HL-60 (cell line): Measurements from ENCODE around the gene CACNA1D.

Experiments
- DNase-seq, 2 experiments: peaks; one replicate each; pipeline ENCODE4 v3.0.0-alpha.2; 2010 to 2020; ENCODE audit warnings: low read depth in 1 of 2, low spot score in 1 of 2
- H3K27ac ChIP-seq: fragments of 250-450 bp; sonication (Bioruptor Pico); replicated peaks from 2 replicates; pipeline ENCODE4 v1.5.1; 2020; ENCODE audit warnings: mild to moderate bottlenecking, moderate library complexity
- H3K27me3 ChIP-seq: fragments of 250-450 bp; sonication (Bioruptor Pico); 2 replicates; pipeline ENCODE4 v1.5.1; 2021; ENCODE audit warnings: mild to moderate bottlenecking, moderate library complexity; ENCODE audit not compliant: insufficient read depth, poor library complexity, severe bottlenecking
- H3K4me3 ChIP-seq: replicated peaks from 2 replicates; pipeline ENCODE4 v1.5.1; 2011; ENCODE audit warnings: mild to moderate bottlenecking, control low read depth, low read length; ENCODE audit not compliant: insufficient read depth
- GABPA ChIP-seq: IDR thresholded peaks from 2 replicates; pipeline ENCODE4 v1.6.1; 2012; ENCODE audit warnings: low read depth
- POLR2AphosphoS5 ChIP-seq: IDR thresholded peaks from 2 replicates; pipeline ENCODE4 v1.6.1; 2012; ENCODE audit warnings: low read depth
- SPI1 ChIP-seq: IDR thresholded peaks from 2 replicates; pipeline ENCODE4 v1.6.1; 2012; ENCODE audit warnings: low read depth, mild to moderate bottlenecking, borderline replicate concordance
- TF ChIP-seq, protein P1 (sequence below): IDR thresholded peaks from 2 replicates; pipeline ENCODE4 v1.6.1; 2012; ENCODE audit warnings: low read depth; ENCODE audit not compliant: insufficient replicate concordance
- TF ChIP-seq, protein P2 (sequence below): IDR thresholded peaks from one replicate; pipeline ENCODE4 v1.5.1; 2011; ENCODE audit warnings: low read length, control low read depth, inconsistent platforms; ENCODE audit not compliant: insufficient read depth

The CACNA1D gene

DNA sequence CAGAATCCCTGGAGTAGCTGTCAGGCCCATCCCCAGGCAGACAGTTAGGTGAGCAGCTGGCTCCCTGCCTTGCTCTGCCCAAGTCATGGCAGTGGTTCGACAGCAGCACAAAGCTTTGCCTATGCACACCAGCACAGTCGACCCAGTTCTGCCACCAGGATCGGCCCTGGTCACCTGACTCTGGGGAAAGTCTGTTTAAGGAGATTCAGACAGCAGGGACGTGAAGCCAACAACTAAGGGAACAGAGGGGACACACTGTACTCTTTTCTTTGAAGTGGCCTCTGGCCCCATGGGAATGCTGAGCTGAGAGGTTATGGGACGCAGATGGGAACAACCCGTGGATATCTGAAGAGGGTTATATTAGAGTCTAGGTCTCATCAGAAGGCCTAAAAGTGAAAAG, 217.0 kb downstream of the CACNA1D start:
- Histone ChIP-seq H3K27ac (no peak overlapping the region), H3K4me3 (no peak overlapping the region), H3K27me3 (no peaks in the 10 kb centered on the region)
- TF ChIP-seq POLR2AphosphoS5 = no peak
- TF ChIP-seq GABPA = no peak
- TF ChIP-seq SPI1 = no peak
- TF ChIP-seq, protein P1, sequence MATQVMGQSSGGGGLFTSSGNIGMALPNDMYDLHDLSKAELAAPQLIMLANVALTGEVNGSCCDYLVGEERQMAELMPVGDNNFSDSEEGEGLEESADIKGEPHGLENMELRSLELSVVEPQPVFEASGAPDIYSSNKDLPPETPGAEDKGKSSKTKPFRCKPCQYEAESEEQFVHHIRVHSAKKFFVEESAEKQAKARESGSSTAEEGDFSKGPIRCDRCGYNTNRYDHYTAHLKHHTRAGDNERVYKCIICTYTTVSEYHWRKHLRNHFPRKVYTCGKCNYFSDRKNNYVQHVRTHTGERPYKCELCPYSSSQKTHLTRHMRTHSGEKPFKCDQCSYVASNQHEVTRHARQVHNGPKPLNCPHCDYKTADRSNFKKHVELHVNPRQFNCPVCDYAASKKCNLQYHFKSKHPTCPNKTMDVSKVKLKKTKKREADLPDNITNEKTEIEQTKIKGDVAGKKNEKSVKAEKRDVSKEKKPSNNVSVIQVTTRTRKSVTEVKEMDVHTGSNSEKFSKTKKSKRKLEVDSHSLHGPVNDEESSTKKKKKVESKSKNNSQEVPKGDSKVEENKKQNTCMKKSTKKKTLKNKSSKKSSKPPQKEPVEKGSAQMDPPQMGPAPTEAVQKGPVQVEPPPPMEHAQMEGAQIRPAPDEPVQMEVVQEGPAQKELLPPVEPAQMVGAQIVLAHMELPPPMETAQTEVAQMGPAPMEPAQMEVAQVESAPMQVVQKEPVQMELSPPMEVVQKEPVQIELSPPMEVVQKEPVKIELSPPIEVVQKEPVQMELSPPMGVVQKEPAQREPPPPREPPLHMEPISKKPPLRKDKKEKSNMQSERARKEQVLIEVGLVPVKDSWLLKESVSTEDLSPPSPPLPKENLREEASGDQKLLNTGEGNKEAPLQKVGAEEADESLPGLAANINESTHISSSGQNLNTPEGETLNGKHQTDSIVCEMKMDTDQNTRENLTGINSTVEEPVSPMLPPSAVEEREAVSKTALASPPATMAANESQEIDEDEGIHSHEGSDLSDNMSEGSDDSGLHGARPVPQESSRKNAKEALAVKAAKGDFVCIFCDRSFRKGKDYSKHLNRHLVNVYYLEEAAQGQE = no peak
- TF ChIP-seq, protein P2, sequence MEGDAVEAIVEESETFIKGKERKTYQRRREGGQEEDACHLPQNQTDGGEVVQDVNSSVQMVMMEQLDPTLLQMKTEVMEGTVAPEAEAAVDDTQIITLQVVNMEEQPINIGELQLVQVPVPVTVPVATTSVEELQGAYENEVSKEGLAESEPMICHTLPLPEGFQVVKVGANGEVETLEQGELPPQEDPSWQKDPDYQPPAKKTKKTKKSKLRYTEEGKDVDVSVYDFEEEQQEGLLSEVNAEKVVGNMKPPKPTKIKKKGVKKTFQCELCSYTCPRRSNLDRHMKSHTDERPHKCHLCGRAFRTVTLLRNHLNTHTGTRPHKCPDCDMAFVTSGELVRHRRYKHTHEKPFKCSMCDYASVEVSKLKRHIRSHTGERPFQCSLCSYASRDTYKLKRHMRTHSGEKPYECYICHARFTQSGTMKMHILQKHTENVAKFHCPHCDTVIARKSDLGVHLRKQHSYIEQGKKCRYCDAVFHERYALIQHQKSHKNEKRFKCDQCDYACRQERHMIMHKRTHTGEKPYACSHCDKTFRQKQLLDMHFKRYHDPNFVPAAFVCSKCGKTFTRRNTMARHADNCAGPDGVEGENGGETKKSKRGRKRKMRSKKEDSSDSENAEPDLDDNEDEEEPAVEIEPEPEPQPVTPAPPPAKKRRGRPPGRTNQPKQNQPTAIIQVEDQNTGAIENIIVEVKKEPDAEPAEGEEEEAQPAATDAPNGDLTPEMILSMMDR = no peak
- no peak for DNase-seq

DNA sequence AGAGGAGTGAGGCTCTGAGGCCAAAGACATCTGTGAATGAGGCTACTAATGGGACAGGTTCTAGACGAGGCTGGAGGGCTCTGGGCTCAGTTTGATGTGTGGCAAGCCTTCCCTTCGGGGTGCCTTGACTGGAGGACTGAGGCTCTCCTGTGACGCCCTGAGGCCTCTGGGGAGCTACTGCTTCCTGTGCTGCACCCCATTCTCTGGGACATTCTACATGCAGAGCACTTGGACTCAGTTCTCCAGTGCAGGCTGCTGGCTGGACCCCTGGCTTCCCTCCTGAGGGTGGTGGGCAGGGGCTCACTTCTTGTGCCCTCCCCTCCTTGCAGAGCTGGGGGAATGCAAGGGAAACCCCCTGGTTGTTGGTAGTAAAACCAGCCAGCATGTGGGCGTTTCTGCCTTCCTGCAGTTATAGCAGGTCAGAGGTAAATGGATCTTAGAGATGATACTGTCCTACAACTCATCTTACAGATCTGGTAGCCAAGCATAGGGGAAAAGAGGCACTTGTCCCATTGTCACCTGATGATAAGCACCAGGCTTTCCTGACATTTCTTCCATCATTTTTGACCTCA, 218.5 kb downstream of the CACNA1D start:
- Histone ChIP-seq H3K27ac (no peak overlapping the region), H3K27me3 (no peaks in the 10 kb centered on the region), H3K4me3 (no peak overlapping the region)
- TF ChIP-seq POLR2AphosphoS5 (no peak), SPI1 (no peak), GABPA (no peak)
- TF ChIP-seq, protein P1 = no peak
- TF ChIP-seq, protein P2 = no peak
- DNase-seq = no peak

DNA sequence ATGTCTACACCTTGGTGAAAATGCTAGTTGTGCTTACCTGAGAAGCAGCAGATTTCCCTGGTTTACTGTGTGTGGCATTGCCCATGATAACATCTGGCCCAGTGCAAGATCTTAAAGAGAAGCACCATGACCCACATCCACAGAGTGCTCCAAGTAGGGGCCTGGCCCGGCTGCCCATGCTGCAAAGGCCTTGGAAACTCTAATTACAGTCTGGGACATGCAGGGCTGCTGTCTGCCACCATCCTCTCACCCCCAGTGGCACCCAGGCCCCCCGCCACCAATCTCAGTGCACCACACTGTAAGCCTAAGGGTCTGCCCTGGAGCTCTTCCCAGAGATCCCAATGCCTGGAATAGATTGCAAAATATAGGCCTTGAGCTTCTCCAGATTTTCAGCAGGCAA, 219.2 kb downstream of the CACNA1D start:
- no peak overlapping the region for H3K4me3 ChIP-seq
- no peak for DNase-seq
- no peak overlapping the region for H3K27ac ChIP-seq
- no peak for TF ChIP-seq SPI1
- TF ChIP-seq, protein P1 = no peak
- TF ChIP-seq GABPA = no peak
- TF ChIP-seq POLR2AphosphoS5 = no peak
- TF ChIP-seq, protein P2 = no peak
- H3K27me3 ChIP-seq = no peaks in the 10 kb centered on the region
